Endodermal cell (in vitro differentiated cells): ENCODE measurements around the gene GCN1. TPM values are rescaled to one million over a fixed set of nuclear protein-coding genes. Genes with fewer than 3 reads are reported as not detected.
"Not testable (repeated sequence)": the region's sequence is repeated elsewhere in the genome, so short reads cannot be mapped to it uniquely, and the experiment has no call there.

Experiments
- DNase-seq: peaks from one replicate; pipeline ENCODE4 v3.0.0-alpha.2; 2017
- H3K27ac ChIP-seq: 2 replicates; pipeline ENCODE4 v1.5.1; 2013; ENCODE audit warnings: mild to moderate bottlenecking, low read depth, low read length, moderate library complexity
- H3K27me3 ChIP-seq: 2 replicates; pipeline ENCODE4 v1.6.1; 2013; ENCODE audit warnings: mild to moderate bottlenecking, low read length, moderate library complexity; ENCODE audit not compliant: insufficient read depth, control insufficient read depth, poor library complexity, severe bottlenecking
- H3K36me3 ChIP-seq: 2 replicates; pipeline ENCODE4 v1.7.0; 2013; ENCODE audit warnings: mild to moderate bottlenecking, low read length, moderate library complexity; ENCODE audit not compliant: control insufficient read depth, insufficient read depth
- H3K4me1 ChIP-seq: one replicate; pipeline ENCODE4 v1.7.0; 2013; ENCODE audit warnings: low read length; ENCODE audit not compliant: control insufficient read depth, insufficient read depth
- H3K4me3 ChIP-seq: 2 replicates; pipeline ENCODE4 v1.5.1; 2013; ENCODE audit warnings: mild to moderate bottlenecking, low read length, moderate library complexity
- H3K9ac ChIP-seq: 2 replicates; pipeline ENCODE4 v1.6.1; 2013; ENCODE audit warnings: mild to moderate bottlenecking, low read length, moderate library complexity; ENCODE audit not compliant: poor library complexity, severe bottlenecking; ENCODE audit errors: extremely low read depth
- H3K9me3 ChIP-seq: 2 replicates; pipeline ENCODE4 v1.6.1; 2013; ENCODE audit warnings: mild to moderate bottlenecking, low read length, moderate library complexity; ENCODE audit not compliant: control insufficient read depth
- H3K27ac Mint-ChIP-seq: 2 replicates; pipeline ENCODE4 v1.8.0; 2020; ENCODE audit warnings: mixed read lengths
- H3K27me3 Mint-ChIP-seq: 2 replicates; pipeline ENCODE4 v1.8.0; 2021; ENCODE audit warnings: mild to moderate bottlenecking, mixed read lengths; ENCODE audit not compliant: insufficient read depth
- H3K36me3 Mint-ChIP-seq: 2 replicates; pipeline ENCODE4 v1.8.0; 2020; ENCODE audit warnings: low read depth, mixed read lengths
- H3K4me1 Mint-ChIP-seq: 2 replicates; pipeline ENCODE4 v1.8.0; 2020; ENCODE audit warnings: mixed read lengths
- H3K4me3 Mint-ChIP-seq: 2 replicates; pipeline ENCODE4 v1.8.0; 2020; ENCODE audit warnings: mild to moderate bottlenecking, moderate library complexity, mixed read lengths
- H3K9me3 Mint-ChIP-seq: 2 replicates; pipeline ENCODE4 v1.8.0; 2020; ENCODE audit warnings: mild to moderate bottlenecking, mixed read lengths
- CTCF ChIP-seq: fragments of 200-600 bp; sonication (generic); conservative IDR thresholded peaks from 2 replicates; pipeline ENCODE4 v1.5.0; 2021; ENCODE audit warnings: antibody characterized with exemption, mild to moderate bottlenecking
- WGBS, 2 experiments: methylation state at CpG; one replicate each; pipeline versions ENCODE4 v1.1.5 to v1.1.7; 2013; ENCODE audit warnings: missing lambda C conversion rate in 2 of 2, mixed read lengths in 1 of 2; ENCODE audit not compliant: insufficient coverage in 1 of 2, insufficient read length in 1 of 2; 5-methylcytosine and 5-hydroxymethylcytosine counted together
- total RNA-seq, 2 donors: library from RNA; stranded (reverse); fragmentation: NEBNext Ultra II Directional in 1 of 2; extraction: Animal tissue kit (Norgen Biotek cat#: 25700) in 1 of 2; gene quantifications; 2 replicates in 1 of 2; 3 replicates in 1 of 2; pipeline ENCODE4 v1.2.1, GENCODE V29; 2021

GCN1 gene
- total RNA-seq, 2 donors from 2014 or later, result 133 to 143 TPM

- no peaks in the 10 kb centered on the region for H3K9me3 Mint-ChIP-seq
- no peaks in the 10 kb centered on the region for H3K36me3 Mint-ChIP-seq
- no peak for DNase-seq
- no peak for TF ChIP-seq CTCF
- no peak overlapping the region for H3K9ac ChIP-seq
- no peak overlapping the region for H3K4me3 Mint-ChIP-seq
- H3K9me3 ChIP-seq, result no peaks in the 10 kb centered on the region
- WGBS, 2 experiments, result 94 to 95% methylated on average over 8 to 13 of the region's 13 CpGs
- no peak overlapping the region for H3K4me3 ChIP-seq
- H3K27me3 Mint-ChIP-seq, result no peaks in the 10 kb centered on the region
- no peak overlapping the region for H3K27ac ChIP-seq
- H3K27me3 ChIP-seq, result no peaks in the 10 kb centered on the region
- H3K36me3 ChIP-seq, result peaks cover 3% of the 10 kb centered on the region
- peaks cover 14% of the 10 kb centered on the region for H3K4me1 ChIP-seq
- peak overlapping the region; percentile 35 for H3K27ac Mint-ChIP-seq
- peaks cover 41% of the 10 kb centered on the region for H3K4me1 Mint-ChIP-seq
Measured at GRCh38 chr12:120237360-120238171, 43.1 kb upstream of the GCN1 start.

GRCh38 chr12:120236809-120237208 lies 42.3 kb upstream of the GCN1 start:
- H3K9ac ChIP-seq, H3K36me3 Mint-ChIP-seq, H3K9me3 ChIP-seq, H3K27me3 Mint-ChIP-seq, H3K4me3 ChIP-seq, H3K27me3 ChIP-seq, H3K27ac Mint-ChIP-seq, DNase-seq, H3K36me3 ChIP-seq, H3K9me3 Mint-ChIP-seq, H3K4me3 Mint-ChIP-seq, H3K27ac ChIP-seq: not testable (repeated sequence)
- H3K4me1 Mint-ChIP-seq, result peaks cover 48% of the 10 kb centered on the region
- peaks cover 21% of the 10 kb centered on the region for H3K4me1 ChIP-seq
- 98% methylated on average over 2 of the region's 3 CpGs; no CpG with 5 or more reads in 1 of the 2 experiments for WGBS, 2 experiments

GRCh38 chr12:120235369-120236323 lies 41.1 kb upstream of the GCN1 start:
- Histone ChIP-seq H3K9me3 (no peaks in the 10 kb centered on the region), H3K27me3 (no peaks in the 10 kb centered on the region), H3K4me1 (peaks cover 32% of the 10 kb centered on the region), H3K27ac (peak overlapping the region; percentile 90), H3K9ac (peak overlapping the region; percentile 21), H3K4me3 (no peak overlapping the region), H3K36me3 (no peaks in the 10 kb centered on the region)
- Mint-ChIP-seq H3K9me3 (no peaks in the 10 kb centered on the region), H3K36me3 (no peaks in the 10 kb centered on the region), H3K4me1 (peaks cover 54% of the 10 kb centered on the region), H3K27me3 (no peaks in the 10 kb centered on the region), H3K4me3 (no peak overlapping the region), H3K27ac (peak overlapping the region; percentile 86)
- WGBS, 2 experiments, result 92 to 94% methylated on average over 12 to 18 of the region's 18 CpGs
- peak; percentile 78 for TF ChIP-seq CTCF
- peak; percentile 87 for DNase-seq
